ENCODE measurements around the gene TMSB15A.
"Not testable (repeated sequence)": the region's sequence is repeated elsewhere in the genome, so short reads cannot be mapped to it uniquely, and the experiment has no call there.

Gene TMSB15A

GRCh38 chrX:102515975-102516941, at the start of gene TMSB15A:
Gene TMSB15A, minus strand, starts transcription at chrX:102516739.
- peak; percentile 69 for DNase-seq

DNA sequence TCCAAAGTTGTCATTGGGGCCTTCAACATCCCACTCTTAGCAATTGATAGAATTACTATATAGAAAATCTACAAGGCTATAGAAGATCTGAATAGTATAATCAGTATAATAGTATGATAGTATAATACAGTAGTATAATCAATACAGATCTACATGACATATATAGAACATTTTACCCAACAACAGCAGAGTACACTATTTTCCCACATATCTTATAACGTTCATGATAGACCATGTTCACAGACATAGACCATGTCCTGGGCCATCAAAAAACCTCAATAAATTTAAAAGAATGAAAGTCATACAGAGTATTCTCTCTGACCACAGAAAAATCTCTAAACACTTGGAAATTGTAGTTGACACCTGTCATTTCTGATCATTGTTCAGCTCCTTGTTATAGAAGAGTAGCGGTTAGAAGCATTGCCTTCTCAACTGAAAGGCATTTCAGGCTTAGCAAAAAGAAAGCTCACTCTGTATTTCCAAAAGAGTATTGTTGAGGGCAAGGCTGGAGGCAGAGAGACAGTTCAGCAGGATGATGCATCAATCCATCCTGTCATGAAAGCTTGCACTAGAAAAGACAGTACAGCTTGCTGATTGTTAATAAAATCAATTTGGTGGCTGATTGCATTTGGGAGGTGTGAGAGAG, 44.0 kb upstream of the TMSB15A start:
- DNase-seq, result no peak

DNA sequence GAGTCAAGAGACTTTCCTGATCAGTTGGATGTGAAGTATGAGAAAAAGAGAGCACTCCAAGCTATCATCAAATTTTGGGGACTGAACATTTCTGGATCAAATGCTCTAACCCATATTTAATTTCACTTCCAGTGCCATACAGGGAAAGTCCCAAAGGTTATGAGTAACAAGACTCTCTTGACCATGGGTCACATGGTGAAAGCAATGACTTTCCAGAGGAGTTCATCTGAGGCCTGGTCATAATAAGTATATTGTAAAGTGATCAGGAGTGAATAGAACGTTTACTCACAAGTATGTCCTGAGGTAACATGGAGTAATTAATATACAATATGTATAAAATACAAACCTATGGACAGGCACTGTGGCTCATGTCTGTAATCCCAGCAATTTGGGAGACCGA, 42.1 kb upstream of the TMSB15A start:
- DNase-seq, result no peak

DNA sequence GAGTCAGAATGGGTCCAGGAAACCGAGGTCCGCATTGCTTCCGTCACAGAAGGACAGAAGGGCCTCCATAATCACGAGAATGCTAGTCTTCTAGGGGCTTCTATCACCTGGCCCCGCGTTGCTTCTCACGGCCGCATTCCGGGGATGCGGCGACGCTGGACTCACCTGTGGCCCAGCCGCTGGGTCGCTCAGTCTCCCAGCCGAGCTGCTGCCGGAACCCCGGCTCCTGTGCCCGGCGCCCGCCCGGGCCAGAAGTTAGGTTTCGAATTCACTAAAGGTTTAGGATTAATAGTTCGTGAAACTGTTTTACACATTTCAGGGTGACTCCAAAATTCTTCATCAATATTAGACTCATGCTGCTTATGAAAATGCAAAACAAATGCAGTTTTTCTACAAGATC, 31.7 kb upstream of the TMSB15A start:
- no peak for DNase-seq

DNA sequence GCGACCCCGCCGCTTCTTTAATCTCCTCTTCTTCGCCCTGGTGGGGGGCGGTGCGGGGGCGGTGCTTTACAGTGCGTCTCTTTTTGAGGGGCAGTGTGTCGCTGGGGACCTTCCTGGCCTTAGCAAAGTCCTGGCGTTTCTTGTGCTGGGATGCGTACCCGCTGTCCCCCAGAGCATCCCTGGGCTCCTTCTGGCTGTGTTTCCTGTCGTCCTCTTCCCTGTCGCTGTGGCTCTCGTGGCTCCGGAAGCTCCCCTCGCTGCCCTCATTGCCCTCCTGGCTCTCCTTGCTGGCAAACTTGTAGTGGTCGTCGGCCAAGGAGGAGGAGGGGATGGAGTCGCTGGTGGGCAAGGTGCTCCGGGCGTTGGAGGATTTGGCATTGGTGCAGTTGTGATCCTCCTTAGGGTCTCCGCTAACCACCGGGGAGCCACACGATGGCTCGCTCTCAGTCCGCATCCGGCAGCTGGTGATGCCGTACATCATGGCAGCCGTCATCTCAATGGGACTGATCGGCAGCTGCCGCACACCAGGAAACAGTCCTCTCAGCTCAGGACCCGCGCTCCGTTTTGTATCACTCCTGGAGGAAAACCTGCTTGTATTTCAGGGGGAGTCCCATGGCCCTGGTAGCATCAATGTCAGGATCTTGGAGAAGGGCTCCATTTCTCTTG, 30.4 kb upstream of the TMSB15A start:
- peak; percentile 8 for DNase-seq

GRCh38 chrX:102546175-102546574, 29.6 kb upstream of the TMSB15A start:
- not testable (repeated sequence) for DNase-seq

DNA sequence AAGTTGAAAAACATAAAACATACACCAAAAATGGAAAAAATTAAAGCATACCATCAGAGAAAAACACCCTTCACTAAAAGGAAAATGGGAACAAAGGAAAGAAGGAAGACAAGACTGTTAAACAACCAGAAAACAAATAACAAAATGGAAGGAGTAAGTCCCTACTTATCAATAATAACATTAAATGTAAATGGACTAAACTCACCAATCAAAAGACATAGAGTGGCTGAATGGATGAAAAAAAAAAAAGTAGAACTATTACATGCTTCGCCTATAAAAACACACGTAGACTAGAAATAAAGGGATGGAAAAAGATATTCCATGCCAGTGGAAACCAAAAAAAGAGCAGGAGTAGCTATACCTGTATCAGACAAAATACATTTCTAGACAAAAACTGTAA, 19.4 kb upstream of the TMSB15A start:
- no peak for DNase-seq

DNA sequence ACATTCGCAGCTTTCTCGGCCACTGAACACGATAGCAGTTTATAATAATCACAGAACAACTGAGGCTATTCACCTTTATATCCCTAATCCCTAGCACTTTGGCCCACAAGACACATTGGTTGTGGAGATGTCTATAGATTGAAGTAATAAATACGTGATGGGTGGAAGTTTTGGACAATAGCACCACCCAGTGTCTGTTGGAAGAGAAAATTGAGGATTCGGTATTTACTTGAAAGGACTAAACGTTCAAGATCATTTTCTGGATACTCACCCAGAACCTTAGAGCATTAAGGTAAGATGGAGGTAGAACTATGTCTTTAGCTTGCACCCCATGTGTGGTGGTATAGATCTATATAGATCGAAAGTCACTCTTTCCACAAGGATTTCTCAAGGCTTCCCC, 787 bp upstream of the TMSB15A start:
- no peak for DNase-seq

GRCh38 chrX:102514536-102514935, 2.0 kb downstream of the TMSB15A start:
- DNase-seq, result no peak

- no peak for DNase-seq
Observed at GRCh38 chrX:102498732-102499131, 17.8 kb downstream of the TMSB15A start.

DNA sequence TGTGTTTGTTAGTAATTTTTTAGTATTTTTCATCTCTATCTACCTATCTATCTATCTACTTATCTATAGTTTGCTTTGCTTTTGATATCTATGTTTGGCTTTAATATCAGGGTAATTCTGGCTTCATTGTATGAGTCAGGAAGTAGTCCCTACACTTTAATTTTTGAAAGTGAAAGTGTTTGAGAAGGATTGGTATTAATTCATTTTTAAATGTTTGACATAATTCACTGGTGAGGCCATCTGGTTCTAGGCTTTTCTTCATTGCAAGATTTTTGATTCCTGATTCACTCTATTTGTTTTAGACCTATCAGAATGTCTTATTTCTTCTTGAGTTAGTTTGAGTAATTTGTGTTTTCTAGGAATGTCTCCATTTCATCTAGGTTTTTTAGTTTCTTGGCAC, 24.8 kb downstream of the TMSB15A start:
- DNase-seq, result no peak

- not testable (repeated sequence) for DNase-seq
Observed at GRCh38 chrX:102478765-102479164, 37.8 kb downstream of the TMSB15A start.

GRCh38 chrX:102471762-102472220, 44.7 kb downstream of the TMSB15A start, which contains the start of gene TCP11X2:
Gene TCP11X2, minus strand, starts transcription at chrX:102471812.
- not testable (repeated sequence) for DNase-seq

GRCh38 chrX:102470215-102470614, 46.3 kb downstream of the TMSB15A start:
- not testable (repeated sequence) for DNase-seq
